Measurements from ENCODE around the gene NUP88. TPM values are rescaled to one million over a fixed set of nuclear protein-coding genes. Genes with fewer than 3 reads are reported as not detected.

The NUP88 gene
- total and polyA plus RNA-seq, 8 donors: 13.1 to 41.0 (median 24.8) TPM

DNA sequence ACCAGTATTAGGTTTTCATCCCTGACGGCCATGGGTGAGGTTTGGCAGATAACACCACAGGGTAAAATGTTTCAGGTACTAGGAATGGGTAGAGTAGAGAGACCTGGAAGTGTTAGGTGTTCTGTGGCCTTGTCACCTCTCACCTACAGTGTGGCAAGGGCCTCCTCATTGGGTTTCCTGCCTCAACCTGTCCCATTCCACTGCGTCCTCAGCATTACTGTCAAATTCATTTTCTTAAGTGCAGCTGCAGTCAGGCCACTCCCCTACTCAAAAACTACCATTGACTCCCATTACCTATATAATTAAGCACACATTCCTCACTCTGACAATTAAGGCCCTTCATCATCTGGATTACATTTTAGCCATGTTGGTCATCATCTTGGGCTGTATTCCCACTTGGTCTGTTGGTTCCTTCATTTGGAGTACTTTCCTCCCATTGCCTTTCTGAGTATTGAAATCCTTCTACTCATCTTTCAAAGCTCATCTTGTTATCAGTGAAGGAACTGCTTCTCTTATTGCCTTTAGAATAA is 64.5 kb downstream of the NUP88 start:
- Histone ChIP-seq H3K4me1 (no peaks in the 10 kb centered on the region), H3K9me3 (no peaks in the 10 kb centered on the region), H3K36me3 (peaks cover 0 to 40% (median 9%) of the 10 kb centered on the region in 3 donors), H3K27ac (no peak overlapping the region), H3K4me3 (no peak overlapping the region), H3K27me3 (no peaks in the 10 kb centered on the region)
- FAIRE-seq (no peak), ATAC-seq (no peak), DNase-seq (no peak)
- no peak for TF ChIP-seq CTCF (IDR thresholded peaks at IDR 0.05)
- intact Hi-C loops (cut with DNase I): no loop called here
- WGBS, 2 donors: 84 to 94% methylated on average over 2 of the region's 2 CpGs

- 89 to 92% methylated on average over 2 of the region's 2 CpGs for WGBS, 2 donors
- Histone ChIP-seq H3K4me1 (no peaks in the 10 kb centered on the region), H3K4me3 (no peak overlapping the region), H3K27me3 (no peaks in the 10 kb centered on the region), H3K27ac (no peak overlapping the region), H3K9me3 (no peaks in the 10 kb centered on the region), H3K36me3 (peaks cover 0 to 40% (median 9%) of the 10 kb centered on the region in 3 donors)
- intact Hi-C loops (cut with DNase I): no loop called here
- ATAC-seq (no peak), DNase-seq (no peak), FAIRE-seq (no peak)
- TF ChIP-seq CTCF (IDR thresholded peaks at IDR 0.05): no peak
These were observed 65.2 kb downstream of the NUP88 start for GRCh38 chr17:5354310-5354709.

DNA sequence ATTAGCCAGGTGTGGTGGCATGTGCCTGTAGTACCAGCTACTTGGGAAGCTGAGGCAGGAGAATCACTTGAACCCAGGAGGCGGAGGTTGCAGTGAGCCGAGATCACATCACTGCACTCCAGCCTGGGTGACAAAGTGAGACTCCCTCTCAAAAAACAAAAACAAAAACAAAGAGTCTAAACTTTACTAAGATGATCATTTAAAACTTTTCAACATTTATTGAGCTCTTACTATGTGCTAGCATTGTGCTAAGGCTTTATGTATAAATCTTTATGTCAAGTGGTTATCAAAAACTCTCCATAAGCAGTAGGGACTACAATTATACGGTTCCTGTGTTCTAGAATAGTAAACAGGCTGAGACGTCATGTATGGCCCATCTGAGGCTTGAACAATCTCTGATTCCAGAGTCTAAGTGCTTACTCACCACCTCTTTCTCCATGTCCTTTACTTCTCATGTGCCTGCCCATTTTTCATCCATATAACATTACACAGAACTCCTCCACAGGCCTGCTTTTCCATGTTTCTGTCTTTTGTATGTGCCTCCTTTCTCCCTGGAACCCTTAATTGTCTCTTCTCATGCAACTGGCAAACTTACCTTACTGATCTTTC is 66.7 kb downstream of the NUP88 start:
- Histone ChIP-seq H3K27me3 (no peaks in the 10 kb centered on the region), H3K9me3 (no peaks in the 10 kb centered on the region), H3K4me1 (no peaks in the 10 kb centered on the region), H3K4me3 (no peak overlapping the region), H3K36me3 (peaks cover 0 to 36% (median 4%) of the 10 kb centered on the region in 3 donors), H3K27ac (no peak overlapping the region)
- 93 to 95% methylated on average over 4 of the region's 4 CpGs for WGBS, 2 donors
- DNase-seq: no peak
- ATAC-seq: no peak
- FAIRE-seq: no peak
- no peak for TF ChIP-seq CTCF (IDR thresholded peaks at IDR 0.05)
- intact Hi-C loops (cut with DNase I): no loop called here

DNA sequence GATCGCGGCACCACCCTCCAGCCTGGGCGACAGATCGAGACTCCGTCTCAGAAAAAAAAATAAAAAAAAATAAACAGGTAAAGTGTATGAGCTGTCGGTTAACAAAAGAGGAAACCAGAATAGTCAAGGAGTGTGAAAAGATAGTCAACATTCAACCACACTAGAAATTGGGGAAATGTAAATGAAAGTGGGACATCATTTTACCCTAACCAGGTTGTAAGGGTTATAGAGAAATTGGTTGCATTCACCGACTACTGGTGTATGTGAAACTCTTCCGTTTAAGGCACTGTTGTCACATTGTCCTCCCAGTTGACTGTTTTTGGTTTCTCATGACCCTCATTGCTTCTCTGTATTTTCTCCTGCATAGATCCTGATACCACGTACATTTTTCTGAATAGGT is 74.5 kb downstream of the NUP88 start:
- no peaks in the 10 kb centered on the region for H3K27me3 ChIP-seq
- FAIRE-seq (no peak), DNase-seq (no peak), ATAC-seq (no peak)
- WGBS, 2 donors: 96 to 97% methylated on average over 9 of the region's 9 CpGs
- H3K4me1 ChIP-seq: no peaks in the 10 kb centered on the region
- no peak for TF ChIP-seq CTCF (IDR thresholded peaks at IDR 0.05)
- H3K36me3 ChIP-seq: peaks cover 0 to 9% (median 0%) of the 10 kb centered on the region in 3 donors
- no peak overlapping the region for H3K4me3 ChIP-seq
- no peak overlapping the region for H3K27ac ChIP-seq
- no peaks in the 10 kb centered on the region for H3K9me3 ChIP-seq
- intact Hi-C loops (cut with DNase I): no loop called here

Other genes with a start within 250 kb of the NUP88 start
- gene ZNF594, start 227.8 kb downstream of the NUP88 start, total RNA-seq: 1 to 10 TPM; 2.5 to 6.9 (median 3.1) TPM
- gene ZNF594, start 227.8 kb downstream of the NUP88 start, polyA plus RNA-seq: 1 to 10 TPM; 2.0 to 2.9 TPM
- gene SCIMP, start 184.8 kb downstream of the NUP88 start, total RNA-seq: 1 to 10 TPM in 3 of 6 donors, under 1 TPM in 3; 0.09 to 4.4 (median 1.1) TPM
- gene SCIMP, start 184.8 kb downstream of the NUP88 start, polyA plus RNA-seq: under 1 TPM; 0.07 to 0.34 TPM
- gene RABEP1, start 137.4 kb downstream of the NUP88 start, total RNA-seq: 10 to 100 TPM; 13.8 to 22.6 (median 17.1) TPM
- 10 to 100 TPM; 10.4 to 12.5 TPM for gene RABEP1, start 137.4 kb downstream of the NUP88 start, polyA plus RNA-seq
- gene RPAIN, start 520 bp upstream of the NUP88 start, total RNA-seq: 10 to 100 TPM; 13.3 to 19.7 (median 13.6) TPM
- gene RPAIN, start 520 bp upstream of the NUP88 start, polyA plus RNA-seq: 10 to 100 TPM; 23.6 to 39.2 TPM
- gene C1QBP, start 19.5 kb upstream of the NUP88 start, total RNA-seq: 10 to 100 TPM; 23.7 to 56.2 (median 46.8) TPM
- 10 to 100 TPM; 42.3 to 68.2 TPM for gene C1QBP, start 19.5 kb upstream of the NUP88 start, polyA plus RNA-seq
- 1 to 10 TPM; 4.2 to 7.2 (median 6.4) TPM for gene DHX33, start 49.3 kb upstream of the NUP88 start, total RNA-seq
- gene DHX33, start 49.3 kb upstream of the NUP88 start, polyA plus RNA-seq: 1 to 10 TPM; 4.6 to 4.8 TPM
- 10 to 100 TPM; 44.8 to 54.9 (median 47.3) TPM for gene DERL2, start 66.5 kb upstream of the NUP88 start, total RNA-seq
- gene DERL2, start 66.5 kb upstream of the NUP88 start, polyA plus RNA-seq: 10 to 100 TPM; 67.2 to 77.6 TPM
- gene MIS12, start 66.9 kb upstream of the NUP88 start, total RNA-seq: 10 to 100 TPM in 1 of 6 donors, 1 to 10 TPM in 5; 4.9 to 10.2 (median 7.5) TPM
- gene MIS12, start 66.9 kb upstream of the NUP88 start, polyA plus RNA-seq: 10 to 100 TPM in 1 of 2 donors, 1 to 10 TPM in 1; 9.4 to 12.0 TPM
- 10 to 100 TPM in 3 of 6 donors, 1 to 10 TPM in 3; 2.0 to 13.1 (median 6.7) TPM for gene NLRP1, start 164.8 kb upstream of the NUP88 start, total RNA-seq
- gene NLRP1, start 164.8 kb upstream of the NUP88 start, polyA plus RNA-seq: 10 to 100 TPM; 22.8 to 83.2 TPM